Duodenal mucosa (tissue), 2 donors: ENCODE results near the gene TSC2.
A peak's percentile ranks its signal among the peaks of the same experiment; 100 is the strongest.
"Not testable (repeated sequence)": the region's sequence is repeated elsewhere in the genome, so short reads cannot be mapped to it uniquely, and the experiment has no call there.

ENCODE experiments used
- H3K27ac ChIP-seq: one replicate; pipeline ENCODE4 v1.7.0; 2013; ENCODE audit warnings: low read depth, low read length
- H3K27me3 ChIP-seq, 2 donors: one replicate each; pipeline ENCODE4 v1.7.0; 2013; ENCODE audit warnings: low read length in 2 of 2, control low read depth in 1 of 2; ENCODE audit not compliant: insufficient read depth in 2 of 2, control insufficient read depth in 1 of 2
- H3K36me3 ChIP-seq, 2 donors: one replicate each; pipeline ENCODE4 v1.7.0; 2013; ENCODE audit warnings: low read length in 2 of 2, control low read depth in 1 of 2; ENCODE audit not compliant: insufficient read depth in 2 of 2, control insufficient read depth in 1 of 2
- H3K4me1 ChIP-seq, 2 donors: one replicate each; pipeline ENCODE4 v1.7.0; 2013; ENCODE audit warnings: low read length in 2 of 2, control low read depth in 1 of 2; ENCODE audit not compliant: insufficient read depth in 2 of 2, control insufficient read depth in 1 of 2
- H3K4me3 ChIP-seq, 2 donors: one replicate each; pipeline ENCODE4 v1.7.0; 2013; ENCODE audit warnings: low read length in 2 of 2, low read depth in 1 of 2
- H3K9ac ChIP-seq, 2 donors: one replicate each; pipeline ENCODE4 v1.7.0; 2013; ENCODE audit warnings: low read length in 2 of 2, low read depth in 1 of 2
- H3K9me3 ChIP-seq, 2 donors: one replicate each; pipeline ENCODE4 v1.7.0; 2013; ENCODE audit warnings: low read length in 2 of 2, control low read depth in 1 of 2; ENCODE audit not compliant: control insufficient read depth in 1 of 2

Gene TSC2

DNA sequence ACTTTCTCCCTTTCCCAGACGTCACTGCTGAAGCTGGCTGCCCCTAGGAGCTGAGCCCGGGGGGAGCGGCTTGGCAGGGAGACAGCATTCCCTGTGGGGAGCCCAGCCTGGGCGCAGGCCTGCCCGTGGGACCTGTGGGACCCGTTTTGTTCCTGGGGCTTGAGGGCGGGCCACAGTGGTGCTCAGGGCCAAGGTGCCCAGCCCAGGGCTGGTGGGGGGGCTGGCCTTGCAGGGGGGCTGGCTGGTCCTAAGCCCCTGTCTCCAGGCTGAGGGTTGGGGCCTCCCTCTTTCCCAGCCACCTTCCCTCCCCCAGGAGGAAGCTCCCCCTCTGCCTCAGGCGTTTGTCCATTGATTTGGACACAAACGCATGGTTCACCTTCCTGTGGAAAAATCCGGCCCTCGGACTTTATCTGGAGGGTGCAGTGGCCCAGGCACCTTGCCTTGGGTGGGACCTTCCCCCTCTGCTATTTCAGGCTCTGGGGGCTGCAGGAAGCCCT lies 16.7 kb upstream of the TSC2 start:
- H3K36me3 ChIP-seq = no peaks in the 10 kb centered on the region
- H3K9ac ChIP-seq = no peak overlapping the region
- H3K9me3 ChIP-seq = no peaks in the 10 kb centered on the region
- H3K4me1 ChIP-seq = peaks cover 4 to 28% of the 10 kb centered on the region in 2 donors
- H3K4me3 ChIP-seq = no peak overlapping the region
- peak overlapping the region; percentile 10 for H3K27ac ChIP-seq
- no peaks in the 10 kb centered on the region for H3K27me3 ChIP-seq

- H3K4me1 ChIP-seq = peaks cover 4 to 35% of the 10 kb centered on the region in 2 donors
- H3K27ac ChIP-seq = peak overlapping the region; percentile 84
- H3K4me3 ChIP-seq = no peak overlapping the region
- H3K9ac ChIP-seq = peak overlapping the region in 1 of 2 donors; percentile 48
- H3K9me3 ChIP-seq = no peaks in the 10 kb centered on the region
- H3K27me3 ChIP-seq = no peaks in the 10 kb centered on the region
- no peaks in the 10 kb centered on the region for H3K36me3 ChIP-seq
Measured at GRCh38 chr16:2032285-2033056, 15.3 kb upstream of the TSC2 start.

DNA sequence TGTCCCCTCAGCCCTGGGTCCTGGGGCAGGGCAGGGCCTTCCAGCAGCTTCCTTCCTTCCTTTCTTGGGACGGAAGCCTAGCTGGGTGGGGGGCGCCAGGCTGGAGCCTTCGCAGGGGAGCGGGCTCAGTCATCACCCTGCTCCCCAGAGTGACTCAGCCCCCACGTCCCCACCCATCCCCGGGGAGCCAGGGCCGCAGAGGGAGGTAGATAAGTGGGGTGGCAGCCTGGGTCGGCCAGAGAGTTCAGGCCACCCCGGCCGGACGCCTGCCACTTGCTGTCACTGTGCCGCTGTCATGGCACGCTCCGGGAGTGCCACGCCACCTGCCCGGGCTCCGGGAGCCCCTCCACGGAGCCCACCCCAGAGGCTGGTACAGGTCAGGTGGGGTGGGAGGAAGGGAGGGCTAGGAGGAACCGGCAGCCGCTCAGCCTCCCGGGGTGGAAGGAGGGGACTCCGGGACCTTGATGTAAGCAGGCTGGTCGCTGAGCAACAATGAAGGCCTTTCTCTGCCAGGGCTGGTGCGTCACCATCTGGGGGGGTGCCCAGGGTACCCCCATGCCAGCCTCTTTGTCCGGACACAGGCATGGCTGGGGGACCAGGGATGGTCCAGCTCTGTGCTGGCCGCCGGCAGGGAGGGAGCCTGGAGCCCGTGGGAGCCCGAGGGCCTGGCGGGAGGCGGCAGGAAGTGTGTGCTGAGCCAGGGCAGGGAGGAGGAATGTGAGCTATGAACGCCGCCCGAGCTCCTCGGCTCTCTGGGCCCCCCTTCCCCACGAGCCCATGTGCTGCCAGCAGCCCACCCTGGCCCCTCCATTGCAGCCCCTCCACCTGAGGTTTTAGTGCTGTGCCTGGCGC lies 14.5 kb upstream of the TSC2 start:
- no peaks in the 10 kb centered on the region for H3K27me3 ChIP-seq
- H3K4me1 ChIP-seq = peaks cover 4 to 33% of the 10 kb centered on the region in 2 donors
- peak overlapping the region; percentile 38 to 48 for H3K9ac ChIP-seq
- H3K27ac ChIP-seq = peak overlapping the region; percentile 84
- H3K9me3 ChIP-seq = no peaks in the 10 kb centered on the region
- no peaks in the 10 kb centered on the region for H3K36me3 ChIP-seq
- peak overlapping the region; percentile 22 to 45 for H3K4me3 ChIP-seq

DNA sequence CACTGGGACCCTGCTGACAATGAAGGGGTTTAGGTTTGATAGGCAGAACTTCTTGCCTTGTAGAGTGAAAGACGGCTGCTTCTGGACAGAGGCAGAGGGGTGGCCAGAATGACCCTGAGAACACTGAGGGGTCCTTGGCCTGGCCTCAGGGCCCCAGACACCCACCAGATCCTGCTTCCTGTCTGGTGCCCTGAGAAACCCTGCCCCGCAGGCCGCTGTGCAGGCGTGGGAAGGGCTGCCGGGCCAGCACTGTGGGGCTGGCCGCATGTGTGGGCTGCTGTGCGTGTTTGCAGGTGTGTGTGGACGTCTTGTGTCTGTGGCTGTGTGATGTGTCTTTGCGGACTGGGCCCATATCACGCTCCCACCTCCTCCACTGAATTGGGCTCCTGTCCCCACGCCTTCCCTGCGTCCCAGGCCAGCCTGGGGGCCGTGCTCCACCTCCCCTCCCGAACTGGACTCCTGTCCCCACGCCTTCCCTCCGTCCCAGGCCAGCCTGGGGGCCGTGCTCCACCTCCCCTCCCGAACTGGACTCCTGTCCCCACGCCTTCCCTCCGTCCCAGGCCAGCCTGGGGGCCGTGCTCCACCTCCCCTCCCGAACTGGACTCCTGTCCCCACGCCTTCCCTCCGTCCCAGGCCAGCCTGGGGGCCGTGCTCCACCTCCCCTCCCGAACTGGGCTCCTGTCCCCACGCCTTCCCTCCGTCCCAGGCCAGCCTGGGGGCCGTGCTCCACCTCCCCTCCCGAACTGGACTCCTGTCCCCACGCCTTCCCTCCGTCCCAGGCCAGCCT lies 13.7 kb upstream of the TSC2 start:
- Histone ChIP-seq H3K4me3 (peak overlapping the region; percentile 8 to 45), H3K9ac (peak overlapping the region in 1 of 2 donors; percentile 48), H3K27ac (peak overlapping the region; percentile 84), H3K4me1 (peaks cover 8 to 33% of the 10 kb centered on the region in 2 donors)
- H3K36me3 ChIP-seq, H3K27me3 ChIP-seq, H3K9me3 ChIP-seq: not testable (repeated sequence)

DNA sequence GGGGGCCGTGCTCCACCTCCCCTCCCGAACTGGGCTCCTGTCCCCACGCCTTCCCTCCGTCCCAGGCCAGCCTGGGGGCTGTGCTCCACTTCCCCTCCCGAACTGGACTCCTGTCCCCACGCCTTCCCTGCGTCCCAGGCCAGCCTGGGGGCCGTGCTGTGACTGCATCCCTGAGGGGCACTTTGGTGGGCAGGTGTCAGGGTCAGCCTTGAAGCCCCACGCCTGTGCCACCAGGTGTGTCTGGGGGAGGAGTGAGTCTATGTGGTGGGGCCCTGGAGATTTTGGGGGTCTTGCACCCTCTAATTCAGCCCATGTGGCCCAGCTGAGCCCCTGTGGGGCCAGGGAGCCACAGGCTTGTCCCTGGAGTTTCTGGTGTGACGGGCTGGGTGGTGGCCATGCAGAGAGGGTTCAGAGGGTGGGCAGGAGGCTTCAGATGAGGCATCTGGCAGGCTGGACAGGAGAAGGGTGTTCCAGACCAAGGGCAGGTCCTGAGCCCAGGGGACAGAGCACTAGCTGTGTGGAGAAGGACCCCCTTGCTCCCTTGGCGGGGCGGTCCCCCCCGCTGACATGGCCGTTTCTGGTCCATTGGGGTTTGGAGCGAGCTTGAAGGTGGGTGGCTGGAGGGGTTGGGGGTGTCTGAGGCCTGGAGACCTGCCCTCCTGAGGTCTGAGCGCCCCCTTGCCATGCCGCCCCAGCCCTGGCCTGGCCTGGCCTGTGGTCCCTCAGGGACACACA lies 12.9 kb upstream of the TSC2 start:
- peaks cover 15 to 31% of the 10 kb centered on the region in 2 donors for H3K4me1 ChIP-seq

GRCh38 chr16:2035431-2036199 lies 12.2 kb upstream of the TSC2 start:
- Histone ChIP-seq H3K27ac (peak overlapping the region; percentile 67), H3K4me1 (peaks cover 19 to 30% of the 10 kb centered on the region in 2 donors), H3K27me3 (no peaks in the 10 kb centered on the region), H3K4me3 (no peak overlapping the region), H3K9ac (no peak overlapping the region), H3K36me3 (no peaks in the 10 kb centered on the region), H3K9me3 (no peaks in the 10 kb centered on the region)

More for the DNA sequence above, 12.9 kb upstream of the TSC2 start:
- Histone ChIP-seq H3K9ac (no peak overlapping the region), H3K36me3 (no peaks in the 10 kb centered on the region), H3K27me3 (no peaks in the 10 kb centered on the region), H3K4me3 (no peak overlapping the region), H3K27ac (peak overlapping the region; percentile 67), H3K9me3 (no peaks in the 10 kb centered on the region)

GRCh38 chr16:2036200-2036966 lies 11.4 kb upstream of the TSC2 start:
- Histone ChIP-seq H3K9me3 (no peaks in the 10 kb centered on the region), H3K27me3 (no peaks in the 10 kb centered on the region), H3K36me3 (no peaks in the 10 kb centered on the region), H3K4me1 (peaks cover 24 to 37% of the 10 kb centered on the region in 2 donors), H3K4me3 (no peak overlapping the region), H3K27ac (peak overlapping the region; percentile 61), H3K9ac (no peak overlapping the region)

- Histone ChIP-seq H3K27me3 (no peaks in the 10 kb centered on the region), H3K36me3 (no peaks in the 10 kb centered on the region), H3K4me3 (no peak overlapping the region), H3K4me1 (peaks cover 24 to 40% of the 10 kb centered on the region in 2 donors), H3K9me3 (no peaks in the 10 kb centered on the region), H3K9ac (no peak overlapping the region), H3K27ac (no peak overlapping the region)
Measured at GRCh38 chr16:2037115-2037514, 10.7 kb upstream of the TSC2 start.
